ENCODE results near the gene BNIP2.

Gene BNIP2, protein sequence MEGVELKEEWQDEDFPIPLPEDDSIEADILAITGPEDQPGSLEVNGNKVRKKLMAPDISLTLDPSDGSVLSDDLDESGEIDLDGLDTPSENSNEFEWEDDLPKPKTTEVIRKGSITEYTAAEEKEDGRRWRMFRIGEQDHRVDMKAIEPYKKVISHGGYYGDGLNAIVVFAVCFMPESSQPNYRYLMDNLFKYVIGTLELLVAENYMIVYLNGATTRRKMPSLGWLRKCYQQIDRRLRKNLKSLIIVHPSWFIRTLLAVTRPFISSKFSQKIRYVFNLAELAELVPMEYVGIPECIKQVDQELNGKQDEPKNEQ
- long read RNA-seq, full-length matches to known transcripts = 268 of 356 reads
- long read RNA-seq, partial matches to known transcripts = 18 of 356 reads
- long read RNA-seq, other reads (novel, unspliced or antisense) = 70 of 356 reads

DNA sequence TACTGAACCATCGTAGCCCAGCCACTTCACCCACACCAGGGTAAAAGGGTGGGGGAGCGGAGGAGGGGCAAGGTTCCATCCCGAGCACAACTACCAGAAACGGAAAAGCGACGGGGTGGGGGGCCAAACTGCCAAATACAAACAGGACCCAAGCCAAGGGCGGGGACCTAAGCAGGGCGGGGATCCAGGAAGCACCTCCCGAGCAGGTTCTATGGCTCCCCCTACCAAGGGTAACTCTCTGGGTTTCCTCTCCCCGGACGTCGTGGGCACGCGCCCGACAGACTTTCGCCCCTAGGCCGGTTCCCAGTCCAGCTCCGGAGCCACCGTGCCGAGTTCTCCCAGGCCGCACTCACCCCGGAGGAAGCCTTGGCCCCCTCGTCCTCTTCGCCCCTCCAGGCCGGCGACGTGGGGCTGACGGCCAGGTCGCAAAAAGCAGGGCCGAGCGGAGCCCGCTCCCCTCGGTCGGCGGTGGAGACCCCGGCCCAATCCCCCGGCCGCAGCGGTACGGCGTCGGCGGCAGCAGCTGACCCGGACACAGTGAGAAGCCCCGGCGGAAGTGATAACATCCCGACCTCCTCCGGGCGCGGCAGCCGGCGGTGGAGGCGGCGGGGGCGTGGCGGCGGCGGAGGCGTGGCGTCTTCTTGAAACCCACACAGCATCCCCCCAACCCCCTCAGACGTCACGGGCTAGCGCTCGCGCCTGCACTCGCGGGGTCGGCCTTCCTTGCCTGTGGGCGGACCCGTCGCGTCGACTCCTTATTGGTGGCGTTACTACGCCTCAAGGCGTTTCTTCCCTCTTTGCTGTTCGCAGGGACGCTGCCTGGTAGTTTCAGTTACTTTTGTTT, at the start of gene BNIP2:
TSS of gene BNIP2 (minus strand) at position 539 of the 844 bp plus-strand sequence. CDS start 6,863 bp downstream, outside the sequence.
- peak within 1 kb of the TSS; percentile 77 for H3K4me3 ChIP-seq (replicated peaks; ENCODE audit: insufficient read depth, low read length)
- peak; percentile 79 for TF ChIP-seq POLR2AphosphoS5 (IDR thresholded peaks at IDR 0.05; ENCODE audit: low read depth)
- 0 out of 2 replicates have a peak, but pooled peaks have one; percentile 1 for TF ChIP-seq SPI1 (IDR thresholded peaks at IDR 0.05; ENCODE audit: borderline replicate concordance, low read depth)
- TF ChIP-seq, protein P1, sequence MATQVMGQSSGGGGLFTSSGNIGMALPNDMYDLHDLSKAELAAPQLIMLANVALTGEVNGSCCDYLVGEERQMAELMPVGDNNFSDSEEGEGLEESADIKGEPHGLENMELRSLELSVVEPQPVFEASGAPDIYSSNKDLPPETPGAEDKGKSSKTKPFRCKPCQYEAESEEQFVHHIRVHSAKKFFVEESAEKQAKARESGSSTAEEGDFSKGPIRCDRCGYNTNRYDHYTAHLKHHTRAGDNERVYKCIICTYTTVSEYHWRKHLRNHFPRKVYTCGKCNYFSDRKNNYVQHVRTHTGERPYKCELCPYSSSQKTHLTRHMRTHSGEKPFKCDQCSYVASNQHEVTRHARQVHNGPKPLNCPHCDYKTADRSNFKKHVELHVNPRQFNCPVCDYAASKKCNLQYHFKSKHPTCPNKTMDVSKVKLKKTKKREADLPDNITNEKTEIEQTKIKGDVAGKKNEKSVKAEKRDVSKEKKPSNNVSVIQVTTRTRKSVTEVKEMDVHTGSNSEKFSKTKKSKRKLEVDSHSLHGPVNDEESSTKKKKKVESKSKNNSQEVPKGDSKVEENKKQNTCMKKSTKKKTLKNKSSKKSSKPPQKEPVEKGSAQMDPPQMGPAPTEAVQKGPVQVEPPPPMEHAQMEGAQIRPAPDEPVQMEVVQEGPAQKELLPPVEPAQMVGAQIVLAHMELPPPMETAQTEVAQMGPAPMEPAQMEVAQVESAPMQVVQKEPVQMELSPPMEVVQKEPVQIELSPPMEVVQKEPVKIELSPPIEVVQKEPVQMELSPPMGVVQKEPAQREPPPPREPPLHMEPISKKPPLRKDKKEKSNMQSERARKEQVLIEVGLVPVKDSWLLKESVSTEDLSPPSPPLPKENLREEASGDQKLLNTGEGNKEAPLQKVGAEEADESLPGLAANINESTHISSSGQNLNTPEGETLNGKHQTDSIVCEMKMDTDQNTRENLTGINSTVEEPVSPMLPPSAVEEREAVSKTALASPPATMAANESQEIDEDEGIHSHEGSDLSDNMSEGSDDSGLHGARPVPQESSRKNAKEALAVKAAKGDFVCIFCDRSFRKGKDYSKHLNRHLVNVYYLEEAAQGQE (IDR thresholded peaks at IDR 0.05; ENCODE audit: insufficient replicate concordance, low read depth) = peak; percentile 11
- TF ChIP-seq, protein P2, sequence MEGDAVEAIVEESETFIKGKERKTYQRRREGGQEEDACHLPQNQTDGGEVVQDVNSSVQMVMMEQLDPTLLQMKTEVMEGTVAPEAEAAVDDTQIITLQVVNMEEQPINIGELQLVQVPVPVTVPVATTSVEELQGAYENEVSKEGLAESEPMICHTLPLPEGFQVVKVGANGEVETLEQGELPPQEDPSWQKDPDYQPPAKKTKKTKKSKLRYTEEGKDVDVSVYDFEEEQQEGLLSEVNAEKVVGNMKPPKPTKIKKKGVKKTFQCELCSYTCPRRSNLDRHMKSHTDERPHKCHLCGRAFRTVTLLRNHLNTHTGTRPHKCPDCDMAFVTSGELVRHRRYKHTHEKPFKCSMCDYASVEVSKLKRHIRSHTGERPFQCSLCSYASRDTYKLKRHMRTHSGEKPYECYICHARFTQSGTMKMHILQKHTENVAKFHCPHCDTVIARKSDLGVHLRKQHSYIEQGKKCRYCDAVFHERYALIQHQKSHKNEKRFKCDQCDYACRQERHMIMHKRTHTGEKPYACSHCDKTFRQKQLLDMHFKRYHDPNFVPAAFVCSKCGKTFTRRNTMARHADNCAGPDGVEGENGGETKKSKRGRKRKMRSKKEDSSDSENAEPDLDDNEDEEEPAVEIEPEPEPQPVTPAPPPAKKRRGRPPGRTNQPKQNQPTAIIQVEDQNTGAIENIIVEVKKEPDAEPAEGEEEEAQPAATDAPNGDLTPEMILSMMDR (IDR thresholded peaks at IDR 0.05; ENCODE audit: insufficient read depth, low read length) = no peak
- peak; percentile 94 for TF ChIP-seq GABPA (IDR thresholded peaks at IDR 0.05; ENCODE audit: low read depth)
- H3K27ac ChIP-seq (replicated peaks) = peak within 1 kb of the TSS; percentile 100
- DNase-seq (ENCODE audit: low read depth in 1 of 2, low spot score in 1 of 2) = peak; percentile 94 to 100
- no peaks in the 10 kb centered on the region for H3K27me3 ChIP-seq (ENCODE audit: insufficient read depth, poor library complexity, severe bottlenecking)

DNA sequence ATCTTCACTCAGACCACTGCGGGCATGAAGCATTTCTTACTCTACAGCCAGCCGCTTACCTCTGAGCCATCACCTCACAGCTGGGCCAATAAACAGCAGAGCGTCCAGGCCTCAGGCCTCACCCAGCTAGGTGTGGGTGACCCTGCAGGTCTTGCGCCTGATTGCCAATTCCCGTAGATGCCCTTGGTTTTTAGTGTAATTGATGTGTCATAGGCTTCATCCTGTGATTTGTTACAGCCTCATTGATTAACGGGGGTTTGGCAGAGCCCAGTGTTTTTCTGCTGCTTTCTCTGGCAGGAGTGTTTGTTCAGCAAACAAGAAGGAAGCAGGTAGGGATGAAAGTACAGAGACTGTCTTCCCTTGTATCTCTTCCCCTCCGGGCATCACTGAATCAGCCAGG, 49.6 kb upstream of the BNIP2 start:
- no peak for DNase-seq (ENCODE audit: low read depth in 1 of 2, low spot score in 1 of 2)
- no peak overlapping the region for H3K4me3 ChIP-seq (replicated peaks; ENCODE audit: insufficient read depth, low read length)
- H3K27ac ChIP-seq (replicated peaks) = no peak overlapping the region
- no peaks in the 10 kb centered on the region for H3K27me3 ChIP-seq (ENCODE audit: insufficient read depth, poor library complexity, severe bottlenecking)
- TF ChIP-seq SPI1 (IDR thresholded peaks at IDR 0.05; ENCODE audit: borderline replicate concordance, low read depth) (no peak), POLR2AphosphoS5 (IDR thresholded peaks at IDR 0.05; ENCODE audit: low read depth) (no peak)
- TF ChIP-seq, protein P2 (IDR thresholded peaks at IDR 0.05; ENCODE audit: insufficient read depth, low read length) = no peak
- TF ChIP-seq, protein P1 (IDR thresholded peaks at IDR 0.05; ENCODE audit: insufficient replicate concordance, low read depth) = no peak

DNA sequence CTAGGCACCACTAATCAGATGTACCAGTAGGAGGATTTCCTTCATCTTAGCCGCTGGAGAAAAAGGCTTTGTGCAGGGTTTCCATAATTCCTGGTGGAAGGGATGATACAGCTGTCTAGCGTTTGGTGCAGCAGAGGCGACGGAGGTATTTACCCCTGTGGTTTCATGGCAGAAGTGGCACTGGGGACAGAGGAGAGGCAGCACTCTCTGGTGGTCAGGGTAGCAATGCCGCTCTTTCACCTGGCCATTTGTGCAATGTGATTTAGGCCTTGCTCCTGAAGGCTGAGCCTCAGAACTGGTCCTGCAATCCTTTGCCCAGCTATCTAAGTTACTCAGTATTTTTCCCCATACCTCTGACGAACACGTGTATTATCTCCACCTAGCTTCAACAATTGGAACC, 47.1 kb upstream of the BNIP2 start:
- H3K27me3 ChIP-seq (ENCODE audit: insufficient read depth, poor library complexity, severe bottlenecking) = no peaks in the 10 kb centered on the region
- H3K27ac ChIP-seq (replicated peaks) = no peak overlapping the region
- DNase-seq (ENCODE audit: low read depth in 1 of 2, low spot score in 1 of 2) = no peak
- TF ChIP-seq SPI1 (IDR thresholded peaks at IDR 0.05; ENCODE audit: borderline replicate concordance, low read depth) = no peak
- TF ChIP-seq, protein P1 (IDR thresholded peaks at IDR 0.05; ENCODE audit: insufficient replicate concordance, low read depth) = no peak
- no peak for TF ChIP-seq POLR2AphosphoS5 (IDR thresholded peaks at IDR 0.05; ENCODE audit: low read depth)
- TF ChIP-seq, protein P2 (IDR thresholded peaks at IDR 0.05; ENCODE audit: insufficient read depth, low read length) = no peak
- H3K4me3 ChIP-seq (replicated peaks; ENCODE audit: insufficient read depth, low read length) = no peak overlapping the region
